DOHH2 (cell line): ENCODE data around the gene ABLIM2.

Experiments used
- CTCF ChIP-seq: fragments of 200-600 bp; sonication (generic); IDR thresholded peaks from one replicate; pipeline ENCODE4 v1.5.1; 2014; ENCODE audit warnings: antibody characterized with exemption, mild to moderate bottlenecking, low read depth, low read length; ENCODE audit not compliant: poor library complexity, severe bottlenecking
- EZH2phosphoT487 ChIP-seq: fragments of 200-600 bp; sonication (generic); IDR thresholded peaks from 2 replicates; pipeline ENCODE4 v1.6.1; 2017; ENCODE audit warnings: borderline replicate concordance, mild to moderate bottlenecking, antibody characterized with exemption, low read length, moderate library complexity, mixed read lengths

- TF ChIP-seq CTCF (no peak), EZH2phosphoT487 (no peak)
Observed at GRCh38 chr4:8037150-8037769, 121.4 kb downstream of the ABLIM2 start.
